ENCODE results near the gene RLN3. TPM values are rescaled to one million over a fixed set of nuclear protein-coding genes. Genes with fewer than 3 reads are reported as not detected.

RLN3 gene
- total and polyA plus RNA-seq, 9 of the 15 experiments (the other 6 are each of a cell fraction or from before 2014, with no cell fraction given): 0.31 to 1.2 (median 0.71) TPM; not detected in 6

DNA sequence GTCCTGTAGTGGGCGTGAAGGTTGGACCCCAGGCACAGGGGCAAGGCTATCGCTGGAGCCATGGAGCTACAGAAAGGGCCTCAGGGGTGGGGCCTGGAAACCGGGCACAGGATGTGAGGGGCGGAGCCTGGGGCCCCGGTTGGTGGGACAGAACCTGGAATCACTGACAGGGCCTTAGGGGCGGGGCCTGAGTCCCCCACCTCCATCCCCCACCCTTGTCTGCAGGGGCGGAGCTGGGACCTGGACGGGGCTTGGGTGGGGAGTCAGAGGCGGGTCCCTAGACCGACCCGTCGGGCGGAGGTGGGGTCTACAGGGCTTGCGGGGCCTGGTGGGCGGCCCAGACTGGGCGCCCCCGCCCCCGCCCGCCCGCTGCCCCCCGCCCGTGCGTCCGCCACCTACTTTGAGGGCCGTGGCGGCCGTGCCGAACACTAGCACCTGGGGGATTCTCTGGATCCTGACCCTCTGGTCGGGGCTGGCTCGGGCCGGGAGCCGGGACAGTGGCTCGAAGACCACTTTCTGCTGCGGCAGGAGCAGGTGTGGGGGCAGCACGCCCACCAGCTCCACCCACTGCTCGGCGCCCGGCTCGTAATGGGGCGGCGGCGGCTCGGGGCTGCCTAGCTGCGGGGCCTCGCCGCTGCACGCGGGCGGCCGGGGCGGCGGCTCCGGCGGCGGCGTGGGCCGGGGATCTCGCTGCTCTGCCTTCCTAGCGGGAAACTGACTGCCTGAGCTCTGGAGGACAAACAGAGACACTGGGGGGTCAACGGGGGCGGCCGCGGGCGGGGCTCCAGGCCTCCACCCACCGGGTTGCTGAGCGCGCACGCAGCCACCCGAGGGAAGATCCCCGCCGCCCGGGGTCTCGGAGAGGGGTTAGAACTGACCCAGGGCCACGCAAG, 49.4 kb upstream of the RLN3 start:
- no peaks in the 10 kb centered on the region for H3K9me3 ChIP-seq (replicated peaks; ENCODE audit: control insufficient read depth, insufficient read depth, low read depth, low read length)
- TF ChIP-seq C11orf30 (IDR thresholded peaks at IDR 0.05; ENCODE audit: low read depth): no peak
- TF ChIP-seq, protein P1, sequence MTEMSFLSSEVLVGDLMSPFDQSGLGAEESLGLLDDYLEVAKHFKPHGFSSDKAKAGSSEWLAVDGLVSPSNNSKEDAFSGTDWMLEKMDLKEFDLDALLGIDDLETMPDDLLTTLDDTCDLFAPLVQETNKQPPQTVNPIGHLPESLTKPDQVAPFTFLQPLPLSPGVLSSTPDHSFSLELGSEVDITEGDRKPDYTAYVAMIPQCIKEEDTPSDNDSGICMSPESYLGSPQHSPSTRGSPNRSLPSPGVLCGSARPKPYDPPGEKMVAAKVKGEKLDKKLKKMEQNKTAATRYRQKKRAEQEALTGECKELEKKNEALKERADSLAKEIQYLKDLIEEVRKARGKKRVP (CRISPR knock-in tag; IDR thresholded peaks at IDR 0.05): no peak
- TF ChIP-seq HMGN3 (IDR thresholded peaks at IDR 0.05; ENCODE audit: borderline replicate concordance, extremely low read depth, insufficient read length, low read depth, low read length): no peak
- TF ChIP-seq, protein P2, sequence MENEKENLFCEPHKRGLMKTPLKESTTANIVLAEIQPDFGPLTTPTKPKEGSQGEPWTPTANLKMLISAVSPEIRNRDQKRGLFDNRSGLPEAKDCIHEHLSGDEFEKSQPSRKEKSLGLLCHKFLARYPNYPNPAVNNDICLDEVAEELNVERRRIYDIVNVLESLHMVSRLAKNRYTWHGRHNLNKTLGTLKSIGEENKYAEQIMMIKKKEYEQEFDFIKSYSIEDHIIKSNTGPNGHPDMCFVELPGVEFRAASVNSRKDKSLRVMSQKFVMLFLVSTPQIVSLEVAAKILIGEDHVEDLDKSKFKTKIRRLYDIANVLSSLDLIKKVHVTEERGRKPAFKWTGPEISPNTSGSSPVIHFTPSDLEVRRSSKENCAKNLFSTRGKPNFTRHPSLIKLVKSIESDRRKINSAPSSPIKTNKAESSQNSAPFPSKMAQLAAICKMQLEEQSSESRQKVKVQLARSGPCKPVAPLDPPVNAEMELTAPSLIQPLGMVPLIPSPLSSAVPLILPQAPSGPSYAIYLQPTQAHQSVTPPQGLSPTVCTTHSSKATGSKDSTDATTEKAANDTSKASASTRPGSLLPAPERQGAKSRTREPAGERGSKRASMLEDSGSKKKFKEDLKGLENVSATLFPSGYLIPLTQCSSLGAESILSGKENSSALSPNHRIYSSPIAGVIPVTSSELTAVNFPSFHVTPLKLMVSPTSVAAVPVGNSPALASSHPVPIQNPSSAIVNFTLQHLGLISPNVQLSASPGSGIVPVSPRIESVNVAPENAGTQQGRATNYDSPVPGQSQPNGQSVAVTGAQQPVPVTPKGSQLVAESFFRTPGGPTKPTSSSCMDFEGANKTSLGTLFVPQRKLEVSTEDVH (IDR thresholded peaks at IDR 0.05; ENCODE audit: low read depth, partially characterized antibody): no peak
- TF ChIP-seq PCBP2 (IDR thresholded peaks at IDR 0.05; ENCODE audit: low read depth, low read length, poor library complexity, severe bottlenecking): no peak
- no peak for TF ChIP-seq ZNF586 (CRISPR knock-in tag; conservative IDR thresholded peaks at IDR 0.05)
- TF ChIP-seq EP400 (IDR thresholded peaks at IDR 0.05): no peak
- no peak for TF ChIP-seq ZFP1 (CRISPR knock-in tag; IDR thresholded peaks at IDR 0.05)
- TF ChIP-seq, protein P3, sequence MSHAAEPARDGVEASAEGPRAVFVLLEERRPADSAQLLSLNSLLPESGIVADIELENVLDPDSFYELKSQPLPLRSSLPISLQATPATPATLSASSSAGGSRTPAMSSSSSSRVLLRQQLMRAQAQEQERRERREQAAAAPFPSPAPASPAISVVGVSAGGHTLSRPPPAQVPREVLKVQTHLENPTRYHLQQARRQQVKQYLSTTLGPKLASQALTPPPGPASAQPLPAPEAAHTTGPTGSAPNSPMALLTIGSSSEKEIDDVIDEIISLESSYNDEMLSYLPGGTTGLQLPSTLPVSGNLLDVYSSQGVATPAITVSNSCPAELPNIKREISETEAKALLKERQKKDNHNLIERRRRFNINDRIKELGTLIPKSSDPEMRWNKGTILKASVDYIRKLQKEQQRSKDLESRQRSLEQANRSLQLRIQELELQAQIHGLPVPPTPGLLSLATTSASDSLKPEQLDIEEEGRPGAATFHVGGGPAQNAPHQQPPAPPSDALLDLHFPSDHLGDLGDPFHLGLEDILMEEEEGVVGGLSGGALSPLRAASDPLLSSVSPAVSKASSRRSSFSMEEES (CRISPR knock-in tag; IDR thresholded peaks at IDR 0.05): no peak
- no peak for TF ChIP-seq POLR2AphosphoS2 (IDR thresholded peaks at IDR 0.05; ENCODE audit: low read length)
- TF ChIP-seq ZNF184 (CRISPR knock-in tag; IDR thresholded peaks at IDR 0.05): no peak
- TF ChIP-seq BRF1 (IDR thresholded peaks at IDR 0.05; ENCODE audit: borderline replicate concordance, extremely low read depth, insufficient read length): no peak
- in situ Hi-C loops (cut with MboI): no loop called here
- ATAC-seq: peak; percentile 67
- H3K9me1 ChIP-seq (ENCODE audit: control insufficient read depth, insufficient read depth, low read length): no peaks in the 10 kb centered on the region
- H3K4me2 ChIP-seq (ENCODE audit: insufficient read depth, low read length): no peak overlapping the region
- WGBS (ENCODE audit: insufficient coverage, low coverage, missing lambda C conversion rate): 93% methylated on average over 16 of the region's 74 CpGs
- H3K4me1 ChIP-seq (replicated peaks in 1 of 2; ENCODE audit: control insufficient read depth in 2 of 2, insufficient read depth in 2 of 2, low read length in 2 of 2): peaks cover 0 to 49% of the 10 kb centered on the region in 2 experiments; a peak in 2 of 5 replicates
- POLR2A ChIA-PET: interaction anchor here (0.5 to 1.3 kb wide), 6 partner anchors 11 to 39 kb away, joined by 3 read pairs; no protein-coding TSS in a partner anchor
- no TSS peak for BruUV-seq (replicated peaks)
- no peak overlapping the region for H3K4me3 ChIP-seq
- FAIRE-seq: no peak
- peaks cover 49% of the 10 kb centered on the region; the same call in 2 of the 3 replicates for H3K36me3 ChIP-seq (ENCODE audit: control insufficient read depth, insufficient read depth, low read length)
- H3K79me2 ChIP-seq (ENCODE audit: control insufficient read depth, insufficient read depth, low read length): no peaks in the 10 kb centered on the region
- H4K20me1 ChIP-seq (replicated peaks; ENCODE audit: control insufficient read depth, insufficient read depth, low read length): no peaks in the 10 kb centered on the region
- intact Hi-C loops (cut with micrococcal nuclease): no loop called here
- CTCF ChIA-PET (ENCODE audit: low intra/inter-chr PET ratio): no interaction called here
- H3K27ac ChIP-seq (ENCODE audit: extremely low read depth, low read depth, low read length): no peak overlapping the region
- peak overlapping the region in 1 of 2 experiments; percentile 71; a peak in 2 of 4 replicates for H3K9ac ChIP-seq (ENCODE audit: insufficient read depth in 1 of 2, low read depth in 2 of 2, low read length in 2 of 2)
- DNase-seq (ENCODE audit: extremely low read depth in 1 of 4, low spot score in 3 of 4): peak; percentile 39 to 85 (median 63)
- no peaks in the 10 kb centered on the region for H3K27me3 ChIP-seq (ENCODE audit: control insufficient read depth in 2 of 2, insufficient read depth in 2 of 2, low read length in 2 of 2)
- H2AFZ ChIP-seq (ENCODE audit: low read depth, low read length): no peak overlapping the region

Measured in K562 (cell line).